NCI-H2081 (cell line): ENCODE results near the gene C7.

Source experiments
- DNase-seq, 2 experiments: peaks; one replicate each; lab custom pipeline; 2025; lab: John Stamatoyannopoulos, UW

The C7 gene

DNA sequence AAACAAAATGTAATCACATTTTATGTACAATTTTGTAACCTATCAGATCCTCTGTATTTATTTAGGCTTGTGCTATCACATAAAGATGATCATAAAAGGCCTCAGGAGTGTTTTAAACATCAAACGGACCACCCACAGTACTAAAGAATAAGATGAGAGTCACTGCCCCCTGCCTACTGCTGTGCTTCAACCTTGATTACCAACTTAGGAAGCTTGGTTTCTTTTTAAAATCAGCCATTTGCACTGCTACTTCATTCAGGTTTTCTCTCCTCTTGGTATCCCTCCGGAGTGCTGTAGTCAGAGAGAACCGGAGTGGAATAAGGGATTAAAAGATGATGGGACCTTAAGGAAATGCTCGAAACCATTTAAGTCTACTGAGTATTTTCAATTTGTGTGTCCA lies 6.9 kb downstream of the C7 start:
- DNase-seq = no peak

DNA sequence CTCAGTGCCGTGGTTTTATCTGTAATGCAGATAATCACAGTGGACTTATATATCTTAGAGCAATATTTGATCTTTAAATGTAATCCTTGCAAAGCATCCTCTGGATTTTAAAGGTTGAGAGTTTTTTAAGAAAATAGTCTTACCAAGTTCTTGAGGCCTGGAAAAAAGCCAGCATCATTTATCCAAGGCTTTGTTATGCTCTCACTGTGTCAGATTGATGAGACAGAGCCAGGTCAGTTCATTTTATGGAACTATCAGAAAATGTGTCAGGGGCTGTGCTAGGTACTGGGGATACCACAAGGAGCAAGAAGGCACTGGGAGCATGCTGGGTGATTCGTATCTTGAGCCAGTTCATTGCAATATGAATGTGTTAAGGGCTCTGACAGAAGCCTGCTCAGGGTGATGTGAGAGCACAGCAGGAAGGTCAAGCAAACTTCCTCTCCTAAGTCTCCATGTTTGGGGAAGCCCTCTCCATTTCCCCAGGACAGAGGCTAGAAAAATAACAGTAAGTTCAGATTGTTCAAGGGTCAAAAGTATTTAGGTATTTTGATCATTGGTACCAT lies 19.7 kb downstream of the C7 start:
- DNase-seq = no peak

DNA sequence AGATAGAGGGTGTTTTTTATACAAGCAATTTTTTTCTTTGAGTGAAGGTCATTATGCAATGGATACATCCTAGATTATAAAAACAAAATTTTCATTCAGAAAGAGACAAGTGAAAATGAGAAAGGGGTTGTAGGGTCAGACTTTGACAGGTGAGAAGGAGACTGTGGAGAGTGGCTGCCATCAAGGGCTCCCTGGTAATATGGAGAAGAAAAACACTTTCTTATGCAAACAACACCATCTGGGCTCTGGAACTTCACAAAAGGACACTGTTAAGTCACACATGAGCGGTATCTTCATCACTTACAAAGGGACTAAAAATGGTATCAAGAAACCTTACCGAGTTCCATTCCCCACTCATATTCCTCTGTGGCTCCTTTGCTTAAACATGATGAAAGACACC lies 23.5 kb downstream of the C7 start:
- DNase-seq = no peak

DNA sequence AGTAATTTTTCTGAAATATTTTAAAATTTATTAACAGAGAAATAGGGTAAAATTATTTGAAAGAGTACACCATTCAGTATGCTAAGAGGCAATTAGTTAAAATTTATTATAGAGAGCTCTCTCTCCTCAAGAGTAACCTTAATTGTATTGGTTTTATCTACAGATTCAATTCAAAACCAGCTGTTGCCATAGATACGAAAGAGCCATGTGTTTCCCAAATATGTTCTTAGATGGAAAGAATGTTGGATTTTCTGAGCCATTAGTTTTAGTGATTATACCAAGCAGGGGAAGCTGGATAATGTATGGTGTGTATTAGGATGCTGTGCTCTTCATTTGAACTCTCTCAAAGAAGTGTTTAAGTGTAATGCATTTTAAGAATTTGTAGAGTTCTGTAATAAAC lies 27.8 kb downstream of the C7 start:
- no peak for DNase-seq

DNA sequence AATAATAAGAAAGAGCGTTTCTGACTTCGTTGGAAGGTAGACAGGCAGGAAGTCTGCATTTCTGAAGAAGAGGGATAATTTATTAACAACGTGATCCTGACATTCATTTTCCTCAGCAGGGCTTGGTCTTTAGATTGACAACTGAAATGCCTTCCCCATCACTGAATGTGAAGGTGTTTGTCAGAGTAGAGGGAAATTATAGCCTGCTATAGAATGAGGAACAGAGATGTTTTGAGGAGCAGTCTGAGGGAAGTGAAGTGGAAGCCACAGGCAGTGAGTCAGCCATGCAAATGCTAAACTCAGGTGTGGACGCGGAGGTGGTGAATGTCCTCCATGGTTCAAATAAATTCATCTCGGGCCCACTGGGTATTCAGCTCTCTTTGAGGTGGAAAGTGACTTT lies 30.5 kb downstream of the C7 start:
- no peak for DNase-seq

DNA sequence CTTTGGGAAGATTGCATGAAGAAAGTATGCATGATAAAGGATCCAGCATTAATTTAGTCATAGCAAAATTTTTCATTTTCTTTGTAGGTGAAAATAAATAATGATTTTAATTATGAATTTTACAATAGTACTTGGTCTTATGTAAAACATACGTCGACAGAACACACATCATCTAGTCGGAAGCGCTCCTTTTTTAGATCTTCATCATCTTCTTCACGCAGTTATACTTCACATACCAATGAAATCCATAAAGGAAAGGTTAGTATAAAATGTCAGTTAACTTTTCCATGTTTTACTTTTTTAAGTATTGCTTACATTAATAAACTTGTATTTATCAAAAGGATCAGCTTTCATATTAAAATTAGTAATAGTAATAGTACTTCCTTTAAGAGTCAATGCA lies 35.8 kb downstream of the C7 start:
- DNase-seq = no peak

DNA sequence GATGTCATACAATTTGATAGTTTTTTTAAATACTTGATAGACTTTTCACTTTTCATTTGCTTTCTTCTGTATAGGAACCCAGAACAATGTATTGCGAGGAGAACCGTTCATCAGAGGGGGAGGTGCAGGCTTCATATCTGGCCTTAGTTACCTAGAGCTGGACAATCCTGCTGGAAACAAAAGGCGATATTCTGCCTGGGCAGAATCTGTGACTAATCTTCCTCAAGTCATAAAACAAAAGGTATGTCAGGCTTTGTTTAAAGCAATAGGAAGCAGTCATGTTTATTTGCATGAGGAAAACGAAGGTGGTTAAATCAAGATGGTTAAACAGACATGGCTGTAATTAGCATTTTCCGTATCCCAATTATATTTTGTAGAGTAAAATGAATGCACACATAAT lies 46.0 kb downstream of the C7 start:
- DNase-seq = no peak

DNA sequence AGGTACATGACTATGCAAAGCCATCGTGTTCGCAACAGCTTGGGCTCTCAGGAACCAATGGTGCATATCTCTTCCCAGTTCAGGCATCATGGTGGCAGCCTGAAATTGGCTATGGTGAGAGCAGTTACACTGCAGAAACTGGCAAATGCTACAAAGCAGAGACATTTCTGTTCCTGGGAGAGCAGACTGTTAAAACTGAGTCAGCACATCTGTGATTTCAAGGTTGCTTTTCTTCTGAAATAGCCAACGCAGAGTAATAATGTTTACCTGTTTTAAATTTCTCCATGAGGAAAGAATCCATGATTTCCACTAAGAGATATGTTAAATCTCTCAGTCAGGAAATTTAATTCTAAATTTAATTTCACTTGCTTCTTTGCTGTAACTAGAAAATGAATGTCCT lies 47.8 kb downstream of the C7 start:
- no peak for DNase-seq

DNA sequence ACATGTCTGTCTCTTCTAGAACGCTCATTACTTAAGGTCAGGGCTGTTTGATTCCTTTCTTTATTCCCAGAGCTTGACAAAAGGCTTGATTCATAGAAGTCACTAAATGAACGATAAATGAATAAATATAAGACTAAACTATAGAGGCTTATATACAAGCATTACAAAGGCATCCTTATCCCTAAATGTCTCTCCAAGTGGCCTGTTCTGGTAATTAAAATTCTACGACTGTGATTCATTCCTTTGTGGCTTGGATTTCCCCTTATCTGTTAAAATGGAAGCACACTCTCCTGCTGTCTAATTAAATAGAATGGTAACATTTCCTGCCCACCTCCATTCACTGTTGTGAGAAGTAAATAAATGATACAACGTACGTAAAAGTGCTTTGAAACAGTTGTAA lies 49.5 kb downstream of the C7 start:
- DNase-seq = no peak

DNA sequence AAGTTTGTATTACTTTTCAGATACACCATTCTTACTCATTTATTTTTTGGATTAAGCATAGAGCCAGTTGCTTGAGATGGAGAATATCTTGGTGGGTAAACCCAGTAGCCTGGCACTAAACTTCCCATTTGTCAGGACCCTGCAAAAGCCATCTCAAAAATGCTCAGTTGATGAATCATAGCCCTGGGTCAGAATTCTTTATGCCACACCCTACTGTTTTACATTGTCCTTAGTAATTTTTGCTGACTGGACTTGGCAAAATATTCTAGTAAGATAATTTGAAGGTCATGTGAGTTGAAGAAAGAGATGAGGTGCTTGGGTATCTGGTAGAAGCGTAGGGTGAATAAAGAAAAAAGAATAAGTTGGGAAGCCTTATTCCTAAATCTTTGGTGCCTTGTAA lies 50.7 kb downstream of the C7 start:
- no peak for DNase-seq

DNA sequence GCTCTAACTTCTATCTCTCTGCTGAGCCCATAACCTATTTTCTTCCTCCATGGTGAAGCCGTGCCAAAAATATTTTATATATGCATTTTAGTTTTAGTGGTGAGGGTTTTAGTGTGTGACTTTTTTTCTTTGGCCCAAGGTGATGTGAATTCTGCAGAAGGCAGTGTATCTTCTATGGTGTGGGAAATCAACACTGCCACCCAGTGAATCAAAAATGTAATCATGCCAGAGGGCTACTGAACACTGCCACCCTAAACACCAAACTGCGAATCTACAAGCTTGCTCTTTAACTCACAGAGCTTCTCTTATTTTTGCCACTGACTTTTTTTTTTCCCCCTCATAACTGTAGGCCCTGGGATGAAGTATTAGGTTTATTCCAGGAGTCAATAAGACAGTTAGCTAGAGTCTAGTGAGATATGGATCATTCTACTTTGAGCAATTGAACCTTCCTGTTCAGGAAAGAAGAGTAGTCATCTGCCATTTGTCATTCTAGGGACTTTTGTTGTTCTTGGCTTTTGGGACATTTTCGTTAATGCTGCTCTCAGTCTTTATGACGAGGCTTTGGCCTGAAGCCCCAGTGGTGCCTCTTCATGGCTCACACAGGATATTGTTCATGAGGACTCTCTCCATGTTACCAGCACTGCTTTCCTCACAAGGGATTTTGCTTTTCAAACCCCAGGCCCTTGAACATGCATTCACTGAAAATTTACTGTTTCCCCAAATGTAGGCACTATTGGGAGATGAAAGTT lies 53.1 kb downstream of the C7 start:
- DNase-seq = no peak

DNA sequence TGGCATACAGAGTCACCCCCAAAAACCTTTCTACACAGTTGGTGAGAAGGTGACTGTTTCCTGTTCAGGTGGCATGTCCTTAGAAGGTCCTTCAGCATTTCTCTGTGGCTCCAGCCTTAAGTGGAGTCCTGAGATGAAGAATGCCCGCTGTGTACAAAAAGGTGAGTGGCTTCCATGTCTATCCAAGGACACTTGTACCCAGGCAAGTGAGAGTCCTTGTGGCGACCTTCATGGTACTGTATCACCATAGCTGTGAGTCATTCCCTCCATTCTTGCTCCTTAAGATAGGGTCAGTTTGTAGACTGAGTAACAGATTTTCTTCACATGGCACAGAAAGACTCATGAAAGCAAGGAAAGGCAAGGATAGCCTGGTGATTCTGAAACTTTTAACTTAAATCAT lies 63.1 kb downstream of the C7 start:
- DNase-seq = no peak

DNA sequence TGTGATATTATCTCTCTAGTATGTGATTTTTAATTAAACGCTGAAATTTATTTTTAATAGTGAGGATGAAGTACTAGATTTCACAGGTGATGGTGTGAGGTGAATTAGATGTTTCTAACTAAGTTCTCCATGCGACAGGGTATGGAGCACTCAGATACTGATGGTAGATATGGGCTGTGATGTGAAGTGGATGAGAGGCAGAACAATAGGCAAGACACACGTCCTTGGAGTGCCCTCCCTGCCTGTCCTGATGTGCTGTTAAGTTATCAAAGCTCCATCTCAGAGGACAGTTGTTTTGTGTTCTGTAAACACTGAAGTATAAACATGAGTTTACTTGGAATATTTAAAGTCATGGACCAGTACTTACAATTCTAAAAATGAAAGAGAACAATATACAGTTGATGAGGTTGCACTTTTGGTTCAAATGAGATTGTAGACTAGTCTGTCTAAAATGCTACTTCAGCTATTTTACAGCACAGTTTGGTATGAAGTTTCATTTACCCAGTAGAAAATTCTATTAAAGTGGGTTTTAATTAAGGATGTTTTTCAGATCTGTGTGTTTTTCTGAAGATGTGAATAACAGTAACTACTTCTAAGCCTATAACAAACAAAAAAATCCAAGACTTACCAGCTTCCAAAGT lies 64.2 kb downstream of the C7 start:
- no peak for DNase-seq

DNA sequence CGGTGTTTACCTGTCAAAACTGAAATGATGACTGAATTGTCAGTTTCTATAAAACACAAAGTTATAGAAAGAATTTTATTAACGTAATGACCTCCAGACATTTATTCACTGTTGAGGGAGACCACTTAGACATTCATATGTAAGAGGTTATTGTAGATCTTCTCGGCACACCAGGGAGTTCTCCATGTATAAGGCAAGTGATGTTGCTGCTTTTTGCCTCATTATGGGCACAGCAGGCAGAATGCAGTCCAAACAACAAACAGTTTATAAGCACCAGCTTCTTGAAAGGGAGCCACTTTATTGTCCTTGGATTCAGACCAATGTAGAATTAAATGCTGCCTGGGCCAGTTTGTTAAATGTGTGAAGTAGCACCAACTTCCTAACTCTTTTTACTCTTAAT lies 66.7 kb downstream of the C7 start:
- DNase-seq = no peak

DNA sequence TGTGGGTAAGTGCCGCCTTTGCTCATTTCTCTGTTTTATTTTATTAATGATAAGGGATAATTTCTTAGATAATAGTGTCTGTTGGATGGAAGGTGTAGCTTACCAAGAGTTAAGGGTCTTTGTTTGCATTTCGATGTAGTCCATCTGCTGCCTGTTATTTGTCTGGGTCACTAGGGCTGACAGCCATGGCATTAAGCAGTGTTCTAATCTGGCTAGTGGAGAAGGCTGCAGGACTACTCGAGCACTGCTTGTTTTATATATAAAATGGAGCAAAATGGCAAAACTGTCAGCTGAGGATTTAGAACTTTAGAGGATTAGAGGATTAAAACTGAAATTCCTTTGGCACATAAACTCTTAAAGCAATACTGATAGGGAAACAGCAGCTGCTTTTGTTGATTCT lies 67.5 kb downstream of the C7 start:
- no peak for DNase-seq

DNA sequence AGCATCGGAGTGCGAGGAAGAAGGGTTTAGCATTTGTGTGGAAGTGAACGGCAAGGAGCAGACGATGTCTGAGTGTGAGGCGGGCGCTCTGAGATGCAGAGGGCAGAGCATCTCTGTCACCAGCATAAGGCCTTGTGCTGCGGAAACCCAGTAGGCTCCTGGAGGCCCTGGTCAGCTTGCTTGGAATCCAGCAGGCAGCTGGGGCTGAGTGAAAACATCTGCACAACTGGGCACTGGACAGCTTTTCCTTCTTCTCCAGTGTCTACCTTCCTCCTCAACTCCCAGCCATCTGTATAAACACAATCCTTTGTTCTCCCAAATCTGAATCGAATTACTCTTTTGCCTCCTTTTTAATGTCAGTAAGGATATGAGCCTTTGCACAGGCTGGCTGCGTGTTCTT lies 72.1 kb downstream of the C7 start:
- no peak for DNase-seq

DNA sequence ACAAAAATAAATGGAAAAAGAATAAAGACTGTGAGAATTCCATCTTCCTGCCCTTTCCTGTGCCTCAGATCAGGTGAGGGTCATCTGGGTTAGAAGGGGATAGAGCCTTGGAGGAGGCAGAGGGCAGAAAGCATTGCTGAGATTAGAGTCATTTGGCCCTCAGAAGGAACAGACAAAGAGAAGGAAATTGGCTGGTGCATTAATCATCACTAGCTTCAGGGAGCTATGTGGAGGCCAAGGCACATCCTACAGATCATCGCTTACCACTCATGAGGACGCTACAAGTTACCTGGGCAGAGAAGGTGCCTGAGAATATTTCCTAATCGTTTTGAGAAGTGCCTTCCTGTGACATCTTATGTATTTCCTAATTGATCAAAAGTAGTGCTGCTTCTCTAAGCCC lies 74.5 kb downstream of the C7 start:
- no peak for DNase-seq

DNA sequence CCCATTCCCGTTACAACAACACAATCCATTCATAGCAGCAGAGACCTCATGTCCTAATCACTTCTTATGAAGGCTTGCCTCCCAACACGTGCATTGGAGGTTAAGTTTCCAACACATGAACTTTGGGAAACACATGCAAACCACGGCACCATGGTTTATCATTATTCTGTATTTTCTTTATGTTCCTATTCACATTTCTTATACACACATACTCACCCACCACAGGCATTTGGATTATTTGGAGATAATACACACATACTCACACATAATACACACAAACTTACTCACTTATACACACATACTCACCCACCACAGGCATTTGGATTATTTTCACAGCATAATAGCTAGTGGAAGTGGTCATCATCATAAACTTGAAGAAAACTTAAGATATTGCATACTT lies 75.6 kb downstream of the C7 start:
- no peak for DNase-seq

DNA sequence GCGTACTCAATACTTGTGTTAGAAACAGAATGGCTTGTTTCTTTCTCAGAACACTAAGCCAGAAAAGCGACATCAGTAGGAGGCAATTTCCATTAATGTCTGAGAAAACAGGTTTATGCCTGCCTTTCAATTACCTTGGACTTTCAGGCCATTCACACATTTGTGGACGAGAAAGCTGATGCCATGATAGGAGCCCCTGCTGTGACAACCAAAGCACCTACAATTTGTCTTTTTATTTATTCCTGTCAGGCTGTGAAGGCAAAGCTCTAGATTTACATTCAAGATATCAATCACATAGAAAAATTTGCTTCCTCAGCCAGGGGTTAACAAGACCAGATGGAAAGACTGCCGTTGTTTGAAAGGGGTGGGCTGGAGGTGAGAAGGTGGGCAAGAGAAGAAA lies 76.2 kb downstream of the C7 start:
- DNase-seq = peak in 1 of 2 experiments; percentile 14

DNA sequence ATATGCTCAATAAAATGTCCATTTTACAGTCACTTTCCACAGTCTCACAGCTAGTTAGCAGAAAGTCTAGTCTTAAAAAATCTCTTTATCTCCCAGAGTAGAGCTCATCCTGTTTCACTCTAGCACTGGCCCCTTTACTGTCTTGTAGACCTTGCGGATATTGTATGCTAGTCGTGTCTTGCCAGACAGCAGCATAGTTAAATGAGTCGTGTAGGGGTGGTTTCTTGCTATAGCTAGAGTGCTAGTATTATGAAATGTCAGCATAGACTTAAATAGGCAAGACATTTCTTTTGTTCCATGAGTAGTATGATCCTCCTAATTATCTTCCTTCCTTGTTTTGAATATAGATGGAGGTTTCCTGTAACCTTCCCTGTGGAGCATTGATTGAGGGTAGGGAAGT lies 77.4 kb downstream of the C7 start:
- no peak for DNase-seq

DNA sequence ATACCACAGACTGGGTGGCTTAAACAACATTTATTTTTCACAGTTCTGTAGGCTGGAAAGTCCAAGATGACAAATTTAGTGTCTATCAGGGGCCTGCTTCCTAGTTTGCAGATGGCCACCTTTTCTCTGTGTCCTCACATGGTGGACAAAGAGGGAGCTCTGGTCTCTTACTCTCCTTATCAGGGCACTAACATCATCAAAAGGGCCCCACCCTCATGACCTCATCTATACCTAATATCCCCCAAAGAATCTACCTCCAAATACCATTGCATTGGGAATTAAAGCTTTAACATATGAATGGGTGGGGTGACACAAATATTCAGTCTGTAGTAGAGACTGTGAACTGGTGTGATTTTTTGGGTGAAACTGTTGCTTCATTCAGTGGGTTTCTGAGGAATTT lies 78.1 kb downstream of the C7 start:
- no peak for DNase-seq

DNA sequence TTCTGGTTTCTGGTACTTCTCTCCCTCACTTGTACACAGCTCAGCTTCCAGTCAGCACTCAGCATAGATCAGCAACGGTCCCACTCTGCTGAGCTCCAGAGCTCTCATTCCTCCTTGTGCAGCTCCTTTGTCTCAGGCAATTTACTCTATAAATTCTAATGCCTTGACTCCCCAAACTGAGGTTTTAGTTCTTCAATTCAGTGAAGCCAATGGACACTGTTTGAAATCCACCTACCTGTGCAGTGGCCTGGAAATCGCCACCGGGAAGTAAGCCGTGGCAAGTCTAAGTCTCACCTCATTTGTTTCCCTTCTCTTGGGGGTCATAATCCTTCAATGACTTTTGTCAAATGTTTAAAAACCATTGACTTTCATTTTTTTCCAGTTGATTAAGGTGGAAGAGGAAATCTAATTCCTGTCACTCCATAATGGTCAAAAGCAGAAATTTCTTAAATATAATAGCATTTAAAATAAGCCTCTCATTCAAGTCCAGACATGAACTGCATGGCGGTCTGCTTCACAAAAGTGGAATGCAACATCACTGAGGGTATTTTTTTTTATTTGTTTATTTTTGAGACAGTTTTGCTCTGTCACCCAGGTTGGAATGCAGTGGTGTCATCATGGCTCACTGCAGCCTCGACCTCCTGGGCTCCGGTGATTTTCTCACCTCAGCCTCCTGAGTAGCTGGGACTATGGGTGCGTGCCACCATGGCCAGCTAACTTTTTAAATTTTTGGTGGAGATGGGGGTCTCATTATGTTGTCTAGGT lies 79.6 kb downstream of the C7 start:
- DNase-seq = no peak
